Measurements from ENCODE around the gene BMP7.

Gene BMP7

GRCh38 chr20:57225197-57225733, 41.2 kb downstream of the BMP7 start:
- in situ Hi-C loops (cut with HindIII; ENCODE audit: low sequenced_read_pairs): no loop called here
- no peak for DNase-seq (ENCODE audit: low read depth)

GRCh38 chr20:57224641-57225138, 41.8 kb downstream of the BMP7 start:
- TF ChIP-seq CTCF (IDR thresholded peaks at IDR 0.05; ENCODE audit: low read depth, low read length, missing control alignments): no peak
- in situ Hi-C loops (cut with HindIII; ENCODE audit: low sequenced_read_pairs): no loop called here
- DNase-seq (ENCODE audit: low read depth): no peak
- H3K4me3 ChIP-seq (ENCODE audit: low read depth, low read length): no peak overlapping the region

More at GRCh38 chr20:57225197-57225733, 41.2 kb downstream of the BMP7 start:
- TF ChIP-seq CTCF (IDR thresholded peaks at IDR 0.05; ENCODE audit: low read depth, low read length, missing control alignments): no peak
- H3K4me3 ChIP-seq (ENCODE audit: low read depth, low read length): no peak overlapping the region

- in situ Hi-C loops (cut with HindIII; ENCODE audit: low sequenced_read_pairs): no loop called here
- H3K4me3 ChIP-seq (ENCODE audit: low read depth, low read length): no peak overlapping the region
- DNase-seq (ENCODE audit: low read depth): no peak
- TF ChIP-seq CTCF (IDR thresholded peaks at IDR 0.05; ENCODE audit: low read depth, low read length, missing control alignments): no peak
Observed at GRCh38 chr20:57223648-57224489, 42.6 kb downstream of the BMP7 start.

GRCh38 chr20:57222631-57222950, 43.9 kb downstream of the BMP7 start:
- no peak for DNase-seq (ENCODE audit: low read depth)
- no peak for TF ChIP-seq CTCF (IDR thresholded peaks at IDR 0.05; ENCODE audit: low read depth, low read length, missing control alignments)
- in situ Hi-C loops (cut with HindIII; ENCODE audit: low sequenced_read_pairs): no loop called here
- no peak overlapping the region for H3K4me3 ChIP-seq (ENCODE audit: low read depth, low read length)

GRCh38 chr20:57221916-57222630, 44.4 kb downstream of the BMP7 start:
- no peak overlapping the region for H3K4me3 ChIP-seq (ENCODE audit: low read depth, low read length)
- no peak for TF ChIP-seq CTCF (IDR thresholded peaks at IDR 0.05; ENCODE audit: low read depth, low read length, missing control alignments)
- no peak for DNase-seq (ENCODE audit: low read depth)
- in situ Hi-C loops (cut with HindIII; ENCODE audit: low sequenced_read_pairs): no loop called here

GRCh38 chr20:57220337-57221145, 45.9 kb downstream of the BMP7 start:
- in situ Hi-C loops (cut with HindIII; ENCODE audit: low sequenced_read_pairs): no loop called here
- DNase-seq (ENCODE audit: low read depth): no peak
- no peak overlapping the region for H3K4me3 ChIP-seq (ENCODE audit: low read depth, low read length)
- TF ChIP-seq CTCF (IDR thresholded peaks at IDR 0.05; ENCODE audit: low read depth, low read length, missing control alignments): no peak
